SJCRH30 (cell line): ENCODE data around the gene HTR1B. TPM values are rescaled to one million over a fixed set of nuclear protein-coding genes. Genes with fewer than 3 reads are reported as not detected.
A peak's percentile ranks its signal among the peaks of the same experiment; 100 is the strongest.

Experiments
- DNase-seq, 2 experiments: peaks; one replicate each; pipeline ENCODE4 v3.0.0-alpha.2; 2015 to 2020
- H3K27ac ChIP-seq: fragments of 250-450 bp; sonication (Bioruptor Pico); 2 replicates; pipeline ENCODE4 v1.5.1; 2020; ENCODE audit warnings: mild to moderate bottlenecking, moderate library complexity
- H3K27me3 ChIP-seq: fragments of 250-450 bp; sonication (Bioruptor Pico); 2 replicates; pipeline ENCODE4 v1.5.1; 2020; ENCODE audit warnings: mild to moderate bottlenecking, moderate library complexity
- H3K36me3 ChIP-seq: fragments of 250-450 bp; sonication (Bioruptor Pico); 2 replicates; pipeline ENCODE4 v1.5.1; 2020; ENCODE audit warnings: mild to moderate bottlenecking, moderate library complexity
- H3K4me1 ChIP-seq: fragments of 250-450 bp; sonication (Bioruptor Pico); 2 replicates; pipeline ENCODE4 v1.5.1; 2020; ENCODE audit warnings: mild to moderate bottlenecking, moderate library complexity
- H3K4me3 ChIP-seq: fragments of 250-450 bp; sonication (Bioruptor Pico); 2 replicates; pipeline ENCODE4 v1.5.1; 2020; ENCODE audit warnings: mild to moderate bottlenecking, moderate library complexity
- H3K9me3 ChIP-seq: fragments of 250-450 bp; sonication (Bioruptor Pico); replicated peaks from 2 replicates; pipeline ENCODE4 v1.5.1; 2020; ENCODE audit warnings: mild to moderate bottlenecking, moderate library complexity
- total RNA-seq: library from RNA; depleted of rRNA; stranded (reverse); fragments of >200 nt; shearing (Covaris generic); gene quantifications from 2 replicates; pipeline ENCODE4 v1.2.3, GENCODE V29; 2014; rRNA removed

Gene HTR1B
- total RNA-seq, 1 experiment from 2014 or later, result not detected

- no peaks in the 10 kb centered on the region for H3K4me1 ChIP-seq
- H3K27me3 ChIP-seq, result no peaks in the 10 kb centered on the region
- peak in 1 of 2 experiments; percentile 25 for DNase-seq
- no peak overlapping the region for H3K4me3 ChIP-seq
- no peak overlapping the region for H3K27ac ChIP-seq
- H3K9me3 ChIP-seq, result no peaks in the 10 kb centered on the region; the same call in 1 of the 2 replicates
- H3K36me3 ChIP-seq, result no peaks in the 10 kb centered on the region
Observed at GRCh38 chr6:77440206-77440976, 22.9 kb downstream of the HTR1B start.

GRCh38 chr6:77433888-77434287 lies 29.4 kb downstream of the HTR1B start:
- no peaks in the 10 kb centered on the region for H3K27me3 ChIP-seq
- no peaks in the 10 kb centered on the region for H3K9me3 ChIP-seq
- H3K36me3 ChIP-seq, result no peaks in the 10 kb centered on the region
- no peaks in the 10 kb centered on the region for H3K4me1 ChIP-seq
- no peak for DNase-seq
- H3K4me3 ChIP-seq, result no peak overlapping the region
- H3K27ac ChIP-seq, result no peak overlapping the region

GRCh38 chr6:77430504-77430903 lies 32.8 kb downstream of the HTR1B start:
- Histone ChIP-seq H3K4me3 (no peak overlapping the region), H3K36me3 (no peaks in the 10 kb centered on the region), H3K27ac (no peak overlapping the region), H3K4me1 (no peaks in the 10 kb centered on the region), H3K9me3 (no peaks in the 10 kb centered on the region), H3K27me3 (no peaks in the 10 kb centered on the region)
- DNase-seq, result no peak

GRCh38 chr6:77425671-77426070 lies 37.6 kb downstream of the HTR1B start:
- Histone ChIP-seq H3K9me3 (no peaks in the 10 kb centered on the region), H3K4me3 (no peak overlapping the region), H3K27ac (no peak overlapping the region), H3K36me3 (no peaks in the 10 kb centered on the region), H3K4me1 (no peaks in the 10 kb centered on the region), H3K27me3 (no peaks in the 10 kb centered on the region)
- DNase-seq, result no peak

- H3K4me3 ChIP-seq, result no peak overlapping the region
- no peaks in the 10 kb centered on the region for H3K27me3 ChIP-seq
- H3K36me3 ChIP-seq, result no peaks in the 10 kb centered on the region
- no peaks in the 10 kb centered on the region for H3K4me1 ChIP-seq
- no peak for DNase-seq
- no peak overlapping the region for H3K27ac ChIP-seq
- H3K9me3 ChIP-seq, result no peaks in the 10 kb centered on the region
Observed at GRCh38 chr6:77425216-77425615, 38.1 kb downstream of the HTR1B start.

GRCh38 chr6:77424761-77425160 lies 38.5 kb downstream of the HTR1B start:
- no peaks in the 10 kb centered on the region for H3K4me1 ChIP-seq
- no peaks in the 10 kb centered on the region for H3K27me3 ChIP-seq
- no peaks in the 10 kb centered on the region for H3K36me3 ChIP-seq
- no peak for DNase-seq
- no peak overlapping the region for H3K4me3 ChIP-seq
- no peak overlapping the region for H3K27ac ChIP-seq
- no peaks in the 10 kb centered on the region for H3K9me3 ChIP-seq

GRCh38 chr6:77416839-77417238 lies 46.5 kb downstream of the HTR1B start:
- no peak for DNase-seq
- H3K4me3 ChIP-seq, result no peak overlapping the region
- no peaks in the 10 kb centered on the region for H3K4me1 ChIP-seq
- H3K36me3 ChIP-seq, result no peaks in the 10 kb centered on the region
- no peaks in the 10 kb centered on the region for H3K27me3 ChIP-seq
- H3K9me3 ChIP-seq, result no peaks in the 10 kb centered on the region
- H3K27ac ChIP-seq, result no peak overlapping the region

- H3K27ac ChIP-seq, result no peak overlapping the region
- no peaks in the 10 kb centered on the region for H3K4me1 ChIP-seq
- no peaks in the 10 kb centered on the region for H3K27me3 ChIP-seq
- no peak for DNase-seq
- H3K36me3 ChIP-seq, result no peaks in the 10 kb centered on the region
- H3K9me3 ChIP-seq, result no peaks in the 10 kb centered on the region
- H3K4me3 ChIP-seq, result no peak overlapping the region
Observed at GRCh38 chr6:77415706-77416105, 47.6 kb downstream of the HTR1B start.

Other genes starting within 250 kb of the HTR1B start
- gene MEI4, start 189.5 kb upstream of the HTR1B start, total RNA-seq, result not detected in 2 replicates